Fibroblast of skin of scalp (primary cell): Measurements from ENCODE around the gene ASRGL1.

ENCODE experiments used
- DNase-seq: peaks from one replicate; pipeline ENCODE4 v3.0.0-alpha.2; 2013

ASRGL1 gene

DNA sequence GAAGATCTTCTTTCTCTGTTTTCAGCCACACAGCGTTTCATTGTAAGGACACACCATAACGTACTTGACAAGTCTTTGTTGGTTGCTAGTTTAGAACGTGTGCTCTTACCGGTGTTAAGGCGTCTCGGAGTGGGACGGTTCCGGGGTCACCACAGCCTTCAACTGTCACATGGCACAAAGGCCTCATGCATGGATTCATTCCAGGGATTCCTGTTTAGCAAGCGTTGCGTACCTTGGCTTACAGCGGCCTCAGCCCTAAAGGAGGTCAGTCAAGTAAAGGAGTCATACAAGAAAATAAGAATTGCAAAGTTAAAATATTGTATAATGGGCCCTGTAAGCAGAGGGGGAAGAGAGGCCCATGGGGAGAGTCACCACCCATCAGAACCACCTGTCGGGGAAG lies 79.3 kb downstream of the ASRGL1 start:
- DNase-seq = no peak

DNA sequence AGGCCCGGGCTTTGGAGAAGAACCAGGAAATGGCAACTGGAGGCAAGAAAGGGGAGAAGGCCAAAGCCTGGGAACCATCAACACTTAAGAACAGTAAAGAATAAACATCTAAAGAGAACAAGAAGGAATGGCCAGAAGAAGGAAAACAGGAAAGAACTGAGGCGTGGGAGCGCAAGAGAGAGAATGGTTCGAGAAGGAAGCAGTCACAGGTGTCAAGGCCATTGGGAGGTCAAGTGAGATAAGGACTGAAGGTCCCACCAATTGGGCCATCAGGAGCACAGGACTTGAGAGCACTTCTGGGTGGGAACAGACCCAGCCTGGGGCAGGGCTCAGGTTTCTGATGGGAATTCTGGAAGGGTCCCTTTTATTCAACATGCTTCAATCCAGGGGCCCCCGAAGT lies 80.9 kb downstream of the ASRGL1 start:
- DNase-seq = no peak

DNA sequence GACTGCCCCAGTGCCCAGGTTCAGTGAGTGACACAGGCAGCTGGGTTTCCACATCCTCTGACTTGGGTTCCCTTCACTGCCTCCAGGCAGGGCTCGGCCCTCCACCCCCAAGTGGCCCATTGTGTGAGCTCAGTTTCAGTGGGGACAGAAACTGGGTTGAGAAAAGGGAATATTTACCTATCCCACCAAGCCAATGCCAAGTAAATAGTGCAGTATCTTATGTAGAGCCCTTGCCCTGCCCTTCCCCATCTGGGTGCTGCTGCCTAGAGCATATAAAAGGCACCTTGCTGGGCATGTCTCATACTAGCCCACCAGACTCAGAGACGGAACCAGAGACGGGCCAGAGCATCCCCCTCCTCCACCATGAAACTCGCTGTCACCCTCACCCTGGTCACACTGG lies 81.5 kb downstream of the ASRGL1 start, which contains the start of gene SCGB1A1:
Gene SCGB1A1, plus strand, starts transcription at position 301 of the 400 bp plus-strand sequence. Its CDS starts 63 bp downstream, at position 364.
- DNase-seq = no peak

DNA sequence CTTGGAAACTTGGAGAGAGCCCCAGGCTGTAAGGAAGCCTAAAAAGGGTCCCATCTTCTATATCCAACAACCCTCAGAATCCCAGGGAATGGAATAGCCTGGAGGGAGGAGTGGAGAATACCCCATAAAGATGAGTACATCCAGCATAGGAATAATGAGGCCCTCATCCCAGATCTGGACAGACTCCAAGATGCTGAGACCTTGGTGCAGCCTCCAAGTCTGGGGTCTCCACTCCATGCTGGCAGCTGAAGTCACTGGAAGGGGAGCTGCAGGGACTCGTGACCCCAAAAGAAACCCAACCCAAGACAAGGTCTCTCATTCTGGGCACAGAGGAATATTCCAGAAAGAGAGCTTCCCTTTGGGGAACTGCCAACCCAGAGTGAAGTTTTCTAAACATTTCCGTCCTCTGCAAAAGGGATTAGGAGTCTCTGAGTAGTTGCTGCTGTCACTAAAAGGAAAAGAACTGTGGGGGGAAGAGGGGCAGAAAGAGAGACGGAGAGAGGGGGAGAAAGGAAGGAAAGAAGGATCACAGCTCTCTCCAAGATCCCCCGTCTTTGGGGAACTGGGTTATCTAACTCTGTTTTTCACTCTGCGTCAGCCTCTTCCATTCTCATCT lies 82.2 kb downstream of the ASRGL1 start:
- no peak for DNase-seq

DNA sequence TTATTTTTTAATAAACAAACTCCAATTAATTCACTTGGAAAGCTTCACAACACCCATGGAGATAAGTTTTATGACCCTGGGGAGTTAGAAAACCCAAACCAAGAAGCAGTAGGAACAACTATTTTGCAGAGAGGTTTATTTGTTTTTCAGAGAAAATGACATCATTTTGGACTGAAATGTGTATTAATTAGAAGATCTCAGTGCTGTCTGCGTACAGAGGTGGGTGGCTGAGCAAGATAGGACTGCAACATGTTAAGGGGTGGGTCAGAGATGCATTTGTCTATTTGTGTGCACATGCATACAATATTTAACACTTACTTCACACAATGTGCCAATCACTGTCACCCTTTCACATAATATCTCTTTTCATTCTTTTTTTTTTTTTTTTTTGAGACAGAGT lies 82.7 kb downstream of the ASRGL1 start:
- DNase-seq = no peak

DNA sequence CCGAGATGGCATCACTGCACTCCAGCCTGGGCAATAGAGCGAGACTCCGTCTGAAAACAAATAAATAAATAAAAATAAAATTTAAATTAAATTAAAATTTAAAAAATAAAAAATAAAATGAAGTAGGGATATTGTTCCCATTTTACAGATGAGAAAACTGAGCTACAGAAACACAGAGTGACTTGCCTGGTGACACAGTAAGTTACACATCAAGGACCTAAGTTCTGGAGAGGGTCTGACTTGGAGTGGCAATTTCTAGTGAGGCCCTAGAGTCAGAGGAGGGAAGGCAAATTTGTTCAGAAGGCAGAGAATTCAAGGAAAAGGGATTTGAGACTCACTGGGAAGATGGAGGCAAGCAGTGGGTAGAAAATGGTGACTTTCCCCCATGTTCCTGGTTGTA lies 83.6 kb downstream of the ASRGL1 start:
- DNase-seq = no peak

DNA sequence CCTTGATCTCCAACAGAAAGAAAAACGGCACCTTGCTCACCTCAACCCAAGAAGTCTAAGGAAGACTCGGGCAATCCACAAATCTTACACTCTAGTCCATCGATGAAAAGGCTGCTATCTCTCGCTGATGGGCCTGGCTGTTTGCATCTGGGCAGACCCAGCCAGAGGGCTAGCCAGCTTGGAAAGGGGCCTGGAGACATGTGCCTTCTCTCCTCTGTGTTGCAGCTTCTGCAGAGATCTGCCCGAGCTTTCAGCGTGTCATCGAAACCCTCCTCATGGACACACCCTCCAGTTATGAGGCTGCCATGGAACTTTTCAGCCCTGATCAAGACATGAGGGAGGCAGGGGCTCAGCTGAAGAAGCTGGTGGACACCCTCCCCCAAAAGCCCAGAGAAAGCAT lies 84.7 kb downstream of the ASRGL1 start:
- DNase-seq = no peak

DNA sequence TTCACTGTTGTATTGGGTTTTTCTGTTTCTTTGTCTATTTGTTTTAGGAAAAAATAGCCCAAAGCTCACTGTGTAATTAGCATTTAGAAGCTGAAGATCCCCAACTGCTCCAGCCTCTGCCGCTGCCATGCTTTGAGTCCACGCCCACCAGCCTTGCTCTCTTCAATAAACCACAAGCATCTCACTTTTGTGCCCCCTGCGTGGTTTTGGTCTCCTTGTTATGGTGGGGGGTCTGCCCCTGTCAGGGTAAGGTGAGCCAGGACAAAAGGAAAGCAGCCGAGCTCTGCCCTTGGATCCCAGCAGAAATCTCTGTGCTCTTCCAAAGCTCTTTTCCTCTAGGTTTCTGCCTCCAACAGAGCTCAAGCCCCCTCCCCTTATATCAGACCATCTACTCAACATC lies 85.8 kb downstream of the ASRGL1 start:
- no peak for DNase-seq

DNA sequence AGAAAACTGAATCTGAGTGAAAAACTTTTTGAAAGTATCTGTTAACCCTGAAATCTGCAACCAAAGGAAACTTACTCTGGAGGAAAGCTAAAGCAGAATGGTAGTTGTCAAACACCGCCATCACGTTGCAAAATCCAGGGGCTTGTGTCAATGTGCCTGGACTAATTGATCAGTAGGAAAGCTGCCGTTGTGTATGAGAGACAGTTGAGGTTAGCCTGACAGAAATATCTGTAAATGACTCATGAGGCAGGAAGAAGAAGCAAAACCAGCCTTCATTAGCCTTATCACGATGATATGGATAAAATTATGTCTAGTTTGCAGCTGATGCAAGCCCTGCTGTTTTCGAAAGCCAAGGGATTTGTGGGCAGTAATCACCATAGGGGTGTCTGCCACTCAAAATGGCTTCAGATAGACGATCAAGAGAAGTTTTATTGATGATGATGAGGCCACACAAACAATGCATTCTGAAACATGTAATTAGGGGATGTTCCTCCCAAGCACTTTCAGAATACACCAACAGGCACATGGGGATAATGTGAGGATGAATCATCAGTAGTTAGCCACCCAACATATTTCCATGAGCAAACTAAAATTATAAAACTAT lies 90.5 kb downstream of the ASRGL1 start:
- peak; percentile 66 for DNase-seq

DNA sequence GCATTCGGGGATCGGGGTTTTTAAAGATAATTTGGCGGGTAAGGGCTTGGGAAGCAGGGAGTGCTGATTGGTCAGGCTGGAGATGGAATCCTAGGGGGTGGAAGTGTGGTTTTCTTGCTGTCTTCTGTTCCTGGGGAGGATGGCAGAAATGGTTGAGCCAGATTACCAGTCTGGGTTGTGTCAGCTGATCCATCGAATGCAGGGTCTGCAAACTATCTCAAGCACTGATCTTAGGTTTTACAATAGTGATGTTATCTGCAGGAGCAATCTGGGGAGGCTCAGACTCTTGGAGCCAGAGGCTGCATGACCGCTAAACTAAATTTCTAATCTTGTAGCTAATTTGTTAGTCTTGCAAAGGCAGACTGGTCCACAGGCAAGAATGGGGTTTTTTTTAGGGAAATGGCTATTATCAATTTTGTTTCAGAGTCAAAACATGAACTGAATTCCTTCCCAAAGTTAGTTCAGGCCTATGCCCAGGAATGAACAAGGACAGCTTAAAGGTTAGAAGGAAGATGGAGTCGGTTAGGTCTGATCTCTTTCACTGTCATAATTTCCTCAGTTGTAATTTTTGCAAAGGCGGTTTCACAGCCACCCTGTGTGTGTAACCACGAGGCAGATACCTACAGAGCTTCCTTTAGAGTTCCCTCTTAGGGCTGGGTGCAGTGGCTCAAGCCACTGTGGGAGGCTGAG lies 91.8 kb downstream of the ASRGL1 start:
- no peak for DNase-seq

DNA sequence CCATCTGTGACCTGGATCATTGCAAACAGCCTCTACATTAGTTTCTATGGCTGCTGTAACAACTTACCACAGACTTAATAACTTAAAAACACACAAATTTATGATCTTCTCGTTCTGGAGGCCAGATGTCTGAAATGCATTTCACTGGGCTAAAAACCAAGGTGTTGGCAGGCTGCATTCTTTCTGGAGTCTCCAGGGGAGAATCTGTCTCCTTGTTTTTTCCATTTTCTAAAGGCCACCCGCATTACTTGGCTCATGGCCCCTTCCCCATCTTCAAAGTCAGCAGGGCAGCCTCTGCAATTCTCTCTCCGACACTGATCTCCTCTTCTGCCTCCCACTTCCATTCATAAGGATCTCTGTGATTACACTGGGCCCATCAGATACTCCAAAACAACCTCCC lies 93.2 kb downstream of the ASRGL1 start:
- peak; percentile 40 for DNase-seq

DNA sequence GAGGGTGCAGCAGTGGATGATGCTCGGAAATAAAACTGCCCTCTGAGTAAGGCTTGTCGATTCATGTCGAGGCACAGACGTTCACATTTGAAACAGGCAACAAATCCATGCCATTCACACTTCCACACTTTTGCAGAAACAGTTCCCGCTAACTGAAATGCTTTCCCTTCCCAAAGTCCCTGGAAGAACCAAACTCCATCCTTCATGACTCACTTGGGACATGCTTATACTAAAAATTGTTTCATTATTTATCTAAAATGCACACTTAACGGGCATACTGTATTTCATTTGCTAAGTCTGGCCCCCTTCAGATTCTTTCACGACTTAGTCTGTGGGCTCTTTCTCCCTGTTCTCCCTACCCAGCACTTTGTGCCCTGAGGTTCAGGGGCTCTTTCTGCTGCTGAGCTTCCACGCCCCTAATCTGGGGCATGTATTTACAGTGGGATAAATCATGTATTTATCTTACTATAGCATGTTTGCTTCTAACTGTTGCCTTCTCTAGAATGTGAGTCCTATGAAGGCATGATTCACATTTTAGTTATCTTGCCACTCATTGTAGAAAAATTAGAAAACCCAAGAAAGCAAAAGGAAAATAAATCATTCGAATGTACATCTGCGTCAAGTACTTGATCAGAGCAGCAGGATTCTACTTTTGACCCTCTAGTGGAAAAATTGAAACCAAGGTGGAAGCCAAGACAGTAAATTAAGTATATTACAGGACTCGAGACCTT lies 94.1 kb downstream of the ASRGL1 start:
- peak; percentile 85 for DNase-seq

DNA sequence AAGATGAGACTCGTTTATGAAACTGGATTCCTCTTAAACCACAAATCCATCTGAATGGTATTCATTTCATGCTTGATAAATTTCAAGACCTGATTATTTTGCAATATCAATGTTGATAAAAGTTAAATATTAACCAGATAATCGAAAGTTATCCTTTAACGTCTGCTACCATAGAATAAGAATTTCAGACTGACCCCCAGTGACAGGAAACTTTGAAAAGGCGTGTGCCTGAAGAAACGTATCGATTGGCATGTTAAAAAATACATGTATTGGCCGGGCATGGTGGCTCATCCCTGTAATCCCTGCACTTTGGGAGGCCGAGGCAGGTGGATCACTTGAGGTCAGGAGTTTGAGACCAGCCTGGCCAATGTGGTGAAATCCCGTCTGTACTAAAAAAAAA lies 95.4 kb downstream of the ASRGL1 start:
- no peak for DNase-seq

DNA sequence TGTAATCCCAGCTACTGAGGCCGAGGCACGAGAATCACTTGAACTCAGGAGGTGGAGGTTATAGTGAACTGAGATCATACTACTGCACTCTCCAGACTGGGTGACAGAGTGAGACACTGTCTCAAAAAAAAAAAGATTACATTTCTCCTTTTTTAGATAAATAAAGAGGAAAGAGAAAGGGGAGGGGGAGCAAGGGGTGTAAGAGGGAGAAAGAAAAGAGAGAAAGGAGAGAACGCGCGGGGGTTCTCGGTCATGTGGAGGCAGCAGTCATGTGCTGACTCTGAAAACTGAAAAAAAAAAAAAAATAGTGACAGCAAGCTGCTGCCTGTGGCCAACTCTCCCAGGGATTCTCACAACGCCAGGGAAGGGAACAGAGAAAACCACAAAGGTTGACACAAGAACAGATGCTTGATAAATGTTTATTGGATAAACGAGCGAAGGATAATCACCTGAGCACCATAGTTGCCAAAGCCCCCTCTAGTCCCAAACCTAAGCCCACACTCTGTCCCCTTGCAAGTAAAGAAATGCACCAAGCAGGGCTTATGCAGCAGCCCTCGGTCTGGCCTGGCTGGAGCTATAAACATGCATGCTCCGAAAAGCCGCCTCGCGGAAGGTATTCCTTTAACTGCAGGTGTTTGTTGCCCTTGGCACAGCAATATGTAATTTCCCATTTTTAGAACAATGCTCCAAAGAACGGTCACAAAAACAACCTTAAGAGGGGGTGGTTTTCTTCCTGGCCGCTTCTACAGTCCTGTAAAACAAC lies 96.1 kb downstream of the ASRGL1 start:
- no peak for DNase-seq

DNA sequence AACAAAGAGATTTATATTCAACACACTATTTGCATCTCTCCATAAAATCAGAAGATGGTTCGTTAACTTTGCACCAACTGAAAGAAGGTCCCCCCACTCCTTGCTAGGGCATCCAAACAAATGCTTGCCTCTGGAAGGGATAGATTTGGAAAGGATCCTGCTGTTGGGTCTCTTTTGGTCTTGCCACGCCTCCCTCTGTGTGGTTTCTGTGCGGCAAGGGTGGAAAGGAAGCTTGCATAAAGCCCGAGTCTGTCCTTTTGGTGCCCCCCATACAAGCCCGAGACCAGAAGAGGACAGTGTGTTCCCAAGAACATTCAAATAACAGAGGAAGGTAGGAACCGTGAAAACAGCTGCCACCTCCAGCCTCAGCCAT lies 96.6 kb downstream of the ASRGL1 start:
- DNase-seq = no peak

DNA sequence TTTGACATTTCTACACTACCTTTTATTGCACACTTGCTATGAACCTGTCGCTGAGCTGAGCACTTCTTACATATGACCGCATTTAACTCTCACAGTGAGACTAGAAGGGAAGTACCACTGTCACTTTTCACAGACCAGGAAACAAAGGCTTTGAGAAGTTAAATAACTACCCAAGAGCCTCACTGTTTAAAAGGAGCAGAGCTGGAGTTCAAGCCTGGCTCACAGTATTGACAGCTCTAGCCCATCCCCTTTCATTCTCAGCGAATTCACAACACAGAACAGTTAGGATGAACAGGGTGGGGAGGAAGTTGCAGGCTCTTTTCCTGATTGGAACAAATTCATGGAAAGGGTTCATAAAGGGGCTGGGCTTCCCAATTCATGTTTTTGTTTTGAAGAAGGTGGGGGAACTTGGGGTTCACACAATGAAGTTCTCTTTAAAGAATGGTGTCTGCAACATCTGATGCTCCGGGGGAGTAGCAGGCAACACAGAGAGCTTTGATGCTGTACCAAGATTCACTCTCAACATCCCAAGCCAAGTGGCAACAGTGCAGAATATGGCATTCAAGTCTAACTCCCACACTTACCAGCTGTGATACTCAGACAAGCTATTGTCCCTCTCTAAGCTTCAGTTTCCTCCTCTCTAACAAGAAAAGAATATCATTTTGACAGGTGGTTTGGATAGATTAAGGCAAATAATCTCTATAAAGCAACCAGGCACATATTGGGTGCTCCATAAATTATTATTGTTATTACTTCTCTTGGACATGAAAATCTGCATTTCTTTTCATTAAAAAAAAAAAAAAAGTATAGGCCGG lies 98.8 kb downstream of the ASRGL1 start:
- DNase-seq = no peak

DNA sequence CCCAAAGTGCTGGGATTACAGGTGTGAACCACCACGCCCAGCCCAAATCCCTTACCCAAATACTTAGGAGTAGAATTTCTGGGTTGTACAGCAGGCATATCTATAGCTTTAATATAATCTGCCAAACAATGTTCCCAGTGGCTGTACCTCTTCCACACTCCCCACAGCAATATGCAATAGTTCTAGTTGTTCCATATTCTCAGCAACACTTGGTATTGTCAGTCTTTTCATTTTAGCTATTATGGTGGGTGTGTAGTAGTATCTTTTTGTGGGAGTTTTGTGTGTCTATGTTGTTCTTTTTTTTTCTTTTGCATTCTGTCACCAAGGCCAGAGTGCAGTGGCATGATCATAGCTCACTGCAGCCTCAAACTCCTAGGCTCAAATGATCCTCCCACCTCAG lies 100.4 kb downstream of the ASRGL1 start:
- DNase-seq = no peak

DNA sequence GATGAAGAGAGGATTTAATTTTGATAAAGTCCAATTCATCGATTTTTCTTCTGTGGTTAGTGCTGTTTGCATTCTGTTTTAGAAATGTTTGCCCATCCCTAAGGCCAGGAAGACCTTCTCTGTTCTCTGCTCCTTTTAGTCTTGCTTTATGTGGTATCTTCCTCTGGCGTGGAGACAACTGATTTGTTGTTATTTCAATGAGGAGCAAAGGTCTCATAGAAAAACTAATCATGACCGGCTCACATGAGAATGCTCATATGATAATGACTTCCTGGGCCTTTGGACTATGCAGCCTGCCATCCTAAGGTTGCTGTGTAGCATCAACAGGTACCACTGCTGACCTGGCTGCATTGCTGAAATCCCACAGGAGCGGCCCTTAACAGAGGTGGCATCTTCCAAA lies 101.4 kb downstream of the ASRGL1 start:
- no peak for DNase-seq

DNA sequence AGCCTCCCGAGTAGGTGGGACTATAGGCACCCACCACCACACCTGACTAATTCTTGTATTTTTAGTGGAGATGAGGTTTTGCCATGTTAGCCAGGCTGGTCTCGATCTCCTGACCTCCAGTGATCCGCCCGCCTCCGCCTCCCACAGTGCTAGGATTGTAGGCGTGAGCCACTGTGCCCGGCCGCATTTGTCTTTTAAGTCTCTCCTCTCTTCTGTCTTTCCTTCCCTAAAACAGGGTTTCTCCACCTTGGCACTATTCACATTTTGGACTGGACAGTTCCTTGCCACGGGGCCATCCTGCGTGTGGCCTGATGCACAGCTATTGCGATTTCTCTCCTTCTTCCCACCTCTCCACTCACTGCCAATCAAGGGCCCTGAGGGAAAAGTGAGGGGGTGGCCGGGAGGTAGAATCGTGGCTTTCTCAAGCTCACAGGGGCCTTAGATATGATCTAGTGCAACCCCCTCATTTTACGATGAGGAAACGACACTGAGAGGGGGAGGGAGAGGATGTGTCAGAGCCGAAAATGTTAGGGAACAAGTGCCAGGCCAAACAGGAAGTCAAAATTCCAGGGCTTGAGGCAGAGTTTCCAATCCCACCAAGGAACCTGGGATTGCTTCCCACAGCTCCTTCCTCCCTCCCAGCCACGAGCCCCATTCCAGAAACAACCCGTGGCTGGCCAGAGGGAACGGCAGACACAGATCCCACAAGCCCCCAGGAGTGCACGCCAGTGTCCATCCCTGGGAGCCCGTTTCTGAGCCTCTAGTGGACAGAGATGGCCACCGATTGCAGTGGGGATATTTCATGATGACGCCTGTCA lies 102.7 kb downstream of the ASRGL1 start:
- DNase-seq = peak; percentile 73
